ENCODE results near the gene RFLNA.

DNA sequence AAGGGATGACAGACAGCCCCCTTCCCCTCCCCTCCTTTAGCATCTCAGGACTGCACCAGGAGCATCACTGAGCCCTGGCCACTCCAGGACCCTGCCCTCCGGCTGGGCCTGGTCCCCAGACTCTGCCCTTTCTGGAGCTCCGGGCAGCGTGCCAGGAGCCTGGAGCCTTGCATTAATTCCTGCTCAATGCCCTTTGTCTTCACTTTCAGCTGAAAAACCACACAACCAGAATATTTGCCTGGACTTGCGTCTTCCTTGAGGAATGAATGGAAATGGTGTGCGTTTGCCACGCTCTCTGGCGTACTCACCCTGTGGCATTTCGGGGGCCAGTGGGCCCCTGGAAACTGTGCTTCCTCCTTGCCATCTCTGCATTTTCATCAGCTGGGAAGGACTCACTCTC is 8.5 kb upstream of the RFLNA start:
- TF ChIP-seq, protein P1, sequence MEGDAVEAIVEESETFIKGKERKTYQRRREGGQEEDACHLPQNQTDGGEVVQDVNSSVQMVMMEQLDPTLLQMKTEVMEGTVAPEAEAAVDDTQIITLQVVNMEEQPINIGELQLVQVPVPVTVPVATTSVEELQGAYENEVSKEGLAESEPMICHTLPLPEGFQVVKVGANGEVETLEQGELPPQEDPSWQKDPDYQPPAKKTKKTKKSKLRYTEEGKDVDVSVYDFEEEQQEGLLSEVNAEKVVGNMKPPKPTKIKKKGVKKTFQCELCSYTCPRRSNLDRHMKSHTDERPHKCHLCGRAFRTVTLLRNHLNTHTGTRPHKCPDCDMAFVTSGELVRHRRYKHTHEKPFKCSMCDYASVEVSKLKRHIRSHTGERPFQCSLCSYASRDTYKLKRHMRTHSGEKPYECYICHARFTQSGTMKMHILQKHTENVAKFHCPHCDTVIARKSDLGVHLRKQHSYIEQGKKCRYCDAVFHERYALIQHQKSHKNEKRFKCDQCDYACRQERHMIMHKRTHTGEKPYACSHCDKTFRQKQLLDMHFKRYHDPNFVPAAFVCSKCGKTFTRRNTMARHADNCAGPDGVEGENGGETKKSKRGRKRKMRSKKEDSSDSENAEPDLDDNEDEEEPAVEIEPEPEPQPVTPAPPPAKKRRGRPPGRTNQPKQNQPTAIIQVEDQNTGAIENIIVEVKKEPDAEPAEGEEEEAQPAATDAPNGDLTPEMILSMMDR (IDR thresholded peaks at IDR 0.05; ENCODE audit: low read length): no peak
- no peak for TF ChIP-seq EZH2 (IDR thresholded peaks at IDR 0.05; ENCODE audit: borderline replicate concordance, low read length)
